ENCODE results near the gene DRAM1. TPM values are rescaled to one million over a fixed set of nuclear protein-coding genes. Genes with fewer than 3 reads are reported as not detected.

The DRAM1 gene
- total and polyA plus RNA-seq, 9 of the 15 experiments (the other 6 are each of a cell fraction or from before 2014, with no cell fraction given) = 1.4 to 4.3 (median 2.7) TPM

DNA sequence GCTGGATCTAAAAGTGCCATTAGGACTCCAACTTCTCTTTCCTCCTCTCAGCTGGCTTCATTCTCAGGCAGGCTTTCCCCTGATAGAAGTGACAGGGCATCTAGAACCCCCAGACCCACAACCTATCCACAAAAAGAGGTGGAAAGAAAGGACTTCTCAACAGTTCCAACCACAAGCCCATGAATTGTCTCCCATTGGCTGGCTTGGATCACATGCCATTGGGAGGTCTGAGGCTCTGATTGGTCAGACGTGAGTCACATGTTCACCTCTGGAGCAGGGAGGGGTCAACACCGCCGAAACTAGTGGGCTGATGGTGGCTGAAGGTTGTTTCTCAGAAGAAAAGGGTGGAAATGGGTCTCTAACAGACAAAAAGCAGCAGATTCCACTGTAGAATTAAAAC is 47.2 kb downstream of the DRAM1 start (continued):
- TF ChIP-seq CBX3 (IDR thresholded peaks at IDR 0.05; ENCODE audit: borderline replicate concordance in 1 of 2, low read length in 2 of 2) (peak in 1 of 2 experiments; percentile 72; a peak in 1 of 3 replicates), POU5F1 (IDR thresholded peaks at IDR 0.05; ENCODE audit: borderline replicate concordance, low read depth, low read length, partially characterized antibody) (no peak), DIDO1 (tag; IDR thresholded peaks at IDR 0.05; ENCODE audit: low read depth) (no peak), CHD4 (IDR thresholded peaks at IDR 0.05; ENCODE audit: insufficient read depth, insufficient replicate concordance, low read depth, low read length, poor library complexity, severe bottlenecking) (no peak), CBFA2T3 (IDR thresholded peaks at IDR 0.05) (no peak), EHMT2 (IDR thresholded peaks at IDR 0.05) (0 out of 2 replicates have a peak, but pooled peaks have one; percentile 29), RBM25 (IDR thresholded peaks at IDR 0.05; ENCODE audit: low read depth, low read length, severe bottlenecking) (peak; percentile 53), ZNF263 (CRISPR knock-in tag; IDR thresholded peaks at IDR 0.05; ENCODE audit: borderline replicate concordance) (no peak), NFYB (IDR thresholded peaks at IDR 0.05; ENCODE audit: extremely low read depth, insufficient read length) (peak; percentile 89), CBFA2T2 (conservative IDR thresholded peaks at IDR 0.05) (peak; percentile 66)
- TF ChIP-seq, protein P1, sequence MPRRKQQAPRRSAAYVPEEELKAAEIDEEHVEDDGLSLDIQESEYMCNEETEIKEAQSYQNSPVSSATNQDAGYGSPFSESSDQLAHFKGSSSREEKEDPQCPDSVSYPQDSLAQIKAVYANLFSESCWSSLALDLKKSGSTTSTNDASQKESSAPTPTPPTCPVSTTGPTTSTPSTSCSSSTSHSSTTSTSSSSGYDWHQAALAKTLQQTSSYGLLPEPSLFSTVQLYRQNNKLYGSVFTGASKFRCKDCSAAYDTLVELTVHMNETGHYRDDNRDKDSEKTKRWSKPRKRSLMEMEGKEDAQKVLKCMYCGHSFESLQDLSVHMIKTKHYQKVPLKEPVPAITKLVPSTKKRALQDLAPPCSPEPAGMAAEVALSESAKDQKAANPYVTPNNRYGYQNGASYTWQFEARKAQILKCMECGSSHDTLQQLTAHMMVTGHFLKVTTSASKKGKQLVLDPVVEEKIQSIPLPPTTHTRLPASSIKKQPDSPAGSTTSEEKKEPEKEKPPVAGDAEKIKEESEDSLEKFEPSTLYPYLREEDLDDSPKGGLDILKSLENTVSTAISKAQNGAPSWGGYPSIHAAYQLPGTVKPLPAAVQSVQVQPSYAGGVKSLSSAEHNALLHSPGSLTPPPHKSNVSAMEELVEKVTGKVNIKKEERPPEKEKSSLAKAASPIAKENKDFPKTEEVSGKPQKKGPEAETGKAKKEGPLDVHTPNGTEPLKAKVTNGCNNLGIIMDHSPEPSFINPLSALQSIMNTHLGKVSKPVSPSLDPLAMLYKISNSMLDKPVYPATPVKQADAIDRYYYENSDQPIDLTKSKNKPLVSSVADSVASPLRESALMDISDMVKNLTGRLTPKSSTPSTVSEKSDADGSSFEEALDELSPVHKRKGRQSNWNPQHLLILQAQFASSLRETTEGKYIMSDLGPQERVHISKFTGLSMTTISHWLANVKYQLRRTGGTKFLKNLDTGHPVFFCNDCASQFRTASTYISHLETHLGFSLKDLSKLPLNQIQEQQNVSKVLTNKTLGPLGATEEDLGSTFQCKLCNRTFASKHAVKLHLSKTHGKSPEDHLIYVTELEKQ (CRISPR knock-in tag; IDR thresholded peaks at IDR 0.05) = no peak
- TF ChIP-seq, protein P2, sequence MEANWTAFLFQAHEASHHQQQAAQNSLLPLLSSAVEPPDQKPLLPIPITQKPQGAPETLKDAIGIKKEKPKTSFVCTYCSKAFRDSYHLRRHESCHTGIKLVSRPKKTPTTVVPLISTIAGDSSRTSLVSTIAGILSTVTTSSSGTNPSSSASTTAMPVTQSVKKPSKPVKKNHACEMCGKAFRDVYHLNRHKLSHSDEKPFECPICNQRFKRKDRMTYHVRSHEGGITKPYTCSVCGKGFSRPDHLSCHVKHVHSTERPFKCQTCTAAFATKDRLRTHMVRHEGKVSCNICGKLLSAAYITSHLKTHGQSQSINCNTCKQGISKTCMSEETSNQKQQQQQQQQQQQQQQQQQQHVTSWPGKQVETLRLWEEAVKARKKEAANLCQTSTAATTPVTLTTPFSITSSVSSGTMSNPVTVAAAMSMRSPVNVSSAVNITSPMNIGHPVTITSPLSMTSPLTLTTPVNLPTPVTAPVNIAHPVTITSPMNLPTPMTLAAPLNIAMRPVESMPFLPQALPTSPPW (CRISPR knock-in tag; IDR thresholded peaks at IDR 0.05) = peak; percentile 46
- TF ChIP-seq, protein P3, sequence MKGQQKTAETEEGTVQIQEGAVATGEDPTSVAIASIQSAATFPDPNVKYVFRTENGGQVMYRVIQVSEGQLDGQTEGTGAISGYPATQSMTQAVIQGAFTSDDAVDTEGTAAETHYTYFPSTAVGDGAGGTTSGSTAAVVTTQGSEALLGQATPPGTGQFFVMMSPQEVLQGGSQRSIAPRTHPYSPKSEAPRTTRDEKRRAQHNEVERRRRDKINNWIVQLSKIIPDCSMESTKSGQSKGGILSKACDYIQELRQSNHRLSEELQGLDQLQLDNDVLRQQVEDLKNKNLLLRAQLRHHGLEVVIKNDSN (CRISPR knock-in tag; IDR thresholded peaks at IDR 0.05) = peak; percentile 96
- TF ChIP-seq, protein P4, sequence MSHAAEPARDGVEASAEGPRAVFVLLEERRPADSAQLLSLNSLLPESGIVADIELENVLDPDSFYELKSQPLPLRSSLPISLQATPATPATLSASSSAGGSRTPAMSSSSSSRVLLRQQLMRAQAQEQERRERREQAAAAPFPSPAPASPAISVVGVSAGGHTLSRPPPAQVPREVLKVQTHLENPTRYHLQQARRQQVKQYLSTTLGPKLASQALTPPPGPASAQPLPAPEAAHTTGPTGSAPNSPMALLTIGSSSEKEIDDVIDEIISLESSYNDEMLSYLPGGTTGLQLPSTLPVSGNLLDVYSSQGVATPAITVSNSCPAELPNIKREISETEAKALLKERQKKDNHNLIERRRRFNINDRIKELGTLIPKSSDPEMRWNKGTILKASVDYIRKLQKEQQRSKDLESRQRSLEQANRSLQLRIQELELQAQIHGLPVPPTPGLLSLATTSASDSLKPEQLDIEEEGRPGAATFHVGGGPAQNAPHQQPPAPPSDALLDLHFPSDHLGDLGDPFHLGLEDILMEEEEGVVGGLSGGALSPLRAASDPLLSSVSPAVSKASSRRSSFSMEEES (CRISPR knock-in tag; IDR thresholded peaks at IDR 0.05) = 0 out of 2 replicates have a peak, but pooled peaks have one; percentile 11
- TF ChIP-seq, protein P5, sequence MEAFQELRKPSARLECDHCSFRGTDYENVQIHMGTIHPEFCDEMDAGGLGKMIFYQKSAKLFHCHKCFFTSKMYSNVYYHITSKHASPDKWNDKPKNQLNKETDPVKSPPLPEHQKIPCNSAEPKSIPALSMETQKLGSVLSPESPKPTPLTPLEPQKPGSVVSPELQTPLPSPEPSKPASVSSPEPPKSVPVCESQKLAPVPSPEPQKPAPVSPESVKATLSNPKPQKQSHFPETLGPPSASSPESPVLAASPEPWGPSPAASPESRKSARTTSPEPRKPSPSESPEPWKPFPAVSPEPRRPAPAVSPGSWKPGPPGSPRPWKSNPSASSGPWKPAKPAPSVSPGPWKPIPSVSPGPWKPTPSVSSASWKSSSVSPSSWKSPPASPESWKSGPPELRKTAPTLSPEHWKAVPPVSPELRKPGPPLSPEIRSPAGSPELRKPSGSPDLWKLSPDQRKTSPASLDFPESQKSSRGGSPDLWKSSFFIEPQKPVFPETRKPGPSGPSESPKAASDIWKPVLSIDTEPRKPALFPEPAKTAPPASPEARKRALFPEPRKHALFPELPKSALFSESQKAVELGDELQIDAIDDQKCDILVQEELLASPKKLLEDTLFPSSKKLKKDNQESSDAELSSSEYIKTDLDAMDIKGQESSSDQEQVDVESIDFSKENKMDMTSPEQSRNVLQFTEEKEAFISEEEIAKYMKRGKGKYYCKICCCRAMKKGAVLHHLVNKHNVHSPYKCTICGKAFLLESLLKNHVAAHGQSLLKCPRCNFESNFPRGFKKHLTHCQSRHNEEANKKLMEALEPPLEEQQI (IDR thresholded peaks at IDR 0.05) = peak; percentile 57; the same call in 1 of the 2 replicates

All from K562 (cell line).